K562 (cell line): ENCODE results near the gene BIRC3. TPM values are rescaled to one million over a fixed set of nuclear protein-coding genes. Genes with fewer than 3 reads are reported as not detected.
A peak's percentile ranks its signal among the peaks of the same experiment; 100 is the strongest.

Experiments
- AFF4 ChIP-seq: sonication (generic); formaldehyde crosslinking; IDR thresholded peaks from 2 replicates; pipeline ENCODE4 v1.8.0; 2023; ENCODE audit warnings: mild to moderate bottlenecking, missing genetic modification reagents
- BRD9 ChIP-seq: fragments of 450-650 bp; IDR thresholded peaks from 2 replicates; pipeline ENCODE4 v1.6.1; 2018; ENCODE audit warnings: low read depth; ENCODE audit not compliant: partially characterized antibody
- DNMT1 ChIP-seq: fragments of 450-650 bp; IDR thresholded peaks from 2 replicates; pipeline ENCODE4 v1.6.1; 2016; ENCODE audit warnings: antibody characterized with exemption, mild to moderate bottlenecking
- HDAC8 ChIP-seq: fragments of 450-650 bp; IDR thresholded peaks from 2 replicates; pipeline ENCODE4 v1.6.1; 2016; ENCODE audit warnings: mild to moderate bottlenecking, missing genetic modification characterization, moderate library complexity, missing compliant biosample characterization
- MLLT1 ChIP-seq, 2 experiments: fragments of 450-650 bp; IDR thresholded peaks; 2 replicates each; pipeline ENCODE4 v1.6.1; 2016
- MLX ChIP-seq, 2 experiments: fragments of 450-650 bp in 1 of 2; sonication (generic) in 1 of 2; formaldehyde crosslinking; conservative IDR thresholded peaks; 2 replicates each; pipeline versions ENCODE4 v1.4.0 to v1.8.1; 2020 to 2022; ENCODE audit warnings: mild to moderate bottlenecking in 1 of 2, missing genetic modification reagents in 1 of 2
- NCOR1 ChIP-seq: fragments of 450-650 bp; IDR thresholded peaks from 2 replicates; pipeline ENCODE4 v1.6.1; 2016; ENCODE audit warnings: mild to moderate bottlenecking, moderate library complexity
- NFIC ChIP-seq: fragments of 450-650 bp; IDR thresholded peaks from 2 replicates; pipeline ENCODE4 v1.6.1; 2017; ENCODE audit warnings: mild to moderate bottlenecking, inconsistent platforms
- PCBP1 ChIP-seq: fragments of 200-400 bp; formaldehyde crosslinking; IDR thresholded peaks from 2 replicates; pipeline ENCODE4 v1.6.1; 2018; ENCODE audit warnings: mild to moderate bottlenecking, low read depth, low read length; ENCODE audit not compliant: poor library complexity, severe bottlenecking
- SMARCE1 ChIP-seq: fragments of 450-650 bp; IDR thresholded peaks from 2 replicates; pipeline ENCODE4 v1.7.1; 2016; ENCODE audit warnings: mild to moderate bottlenecking
- ZBTB49 ChIP-seq: sonication (generic); formaldehyde crosslinking; IDR thresholded peaks from 2 replicates; pipeline ENCODE4 v1.8.0; 2022; ENCODE audit warnings: missing genetic modification reagents, mild to moderate bottlenecking, borderline replicate concordance
- ZNF431 ChIP-seq: sonication (generic); formaldehyde crosslinking; IDR thresholded peaks from 2 replicates; pipeline ENCODE4 v1.8.0; 2022; ENCODE audit warnings: mild to moderate bottlenecking, missing genetic modification reagents
- polyA plus RNA-seq, 8 experiments: library from polyadenylated mRNA; depleted of rRNA in 4 of 8; stranded (reverse) in 5 of 8; unstranded in 3 of 8; fragments of >200 nt; fragmentation: Nextera tagmentation in 2 of 8; fragmentation: Illumina TruSeq in 1 of 8; extraction: Ambion mirVana in 2 of 8; extraction: Trizol in 1 of 8; gene quantifications; 2 replicates each; pipeline versions ENCODE4 v1.2.1 to v1.2.3, GENCODE V29; 2011 to 2014; ENCODE audit warnings: inconsistent platforms in 1 of 8, missing spikeins in 1 of 8
- total RNA-seq, 7 experiments: library from RNA; depleted of rRNA in 6 of 7; stranded (reverse); fragments of >200 nt in 6 of 7; fragmentation: Illumina TruSeq in 2 of 7; extraction: Trizol in 2 of 7; gene quantifications; 2 replicates each; pipeline versions ENCODE4 v1.2.1 to v1.2.3, GENCODE V29; 2011 to 2021; ENCODE audit warnings: low replicate concordance in 1 of 7
- TF ChIP-seq, protein P1 (sequence below): sonication (generic); formaldehyde crosslinking; IDR thresholded peaks from 2 replicates; pipeline ENCODE4 v1.8.0; 2023; ENCODE audit warnings: missing genetic modification reagents, mild to moderate bottlenecking, borderline replicate concordance

Gene BIRC3
- total and polyA plus RNA-seq, 9 of the 15 experiments (the other 6 are each of a cell fraction or from before 2014, with no cell fraction given) = 0.08 to 0.42 (median 0.18) TPM

DNA sequence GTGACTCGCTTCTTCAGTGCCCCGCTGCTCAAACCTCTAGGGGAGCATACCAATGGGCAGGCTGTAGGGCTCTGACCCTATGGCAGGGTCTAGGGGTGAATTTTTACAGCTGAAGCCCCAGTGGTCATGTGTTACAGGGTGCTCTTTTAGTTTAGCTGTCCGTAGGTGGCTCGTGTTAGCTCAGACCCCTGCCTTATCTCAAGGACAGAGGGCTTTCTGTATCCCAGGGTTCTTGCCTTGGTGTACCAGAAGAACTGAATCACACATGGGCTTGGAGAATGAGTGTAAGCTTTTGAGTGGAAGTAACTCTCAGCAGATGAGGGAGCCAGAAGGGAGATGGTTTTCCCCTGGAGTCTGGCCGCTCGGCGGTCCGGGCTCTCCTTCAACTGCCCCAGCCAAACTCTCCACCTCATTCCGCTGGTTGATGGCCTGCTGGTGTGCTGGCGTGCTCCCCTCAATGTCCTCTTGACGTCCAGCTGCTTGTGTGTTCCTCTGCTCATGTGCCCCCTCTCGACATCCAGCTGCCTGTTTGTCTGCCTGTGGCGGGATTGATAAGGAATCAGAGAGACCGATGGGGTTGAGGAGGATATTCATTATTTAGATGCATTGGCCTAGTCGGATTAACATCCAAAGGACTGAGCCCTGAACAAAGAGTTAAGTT is 67.3 kb downstream of the BIRC3 start (continued):
- TF ChIP-seq ZBTB49 (no peak), MLX (CRISPR knock-in tag; conservative IDR thresholded peaks at IDR 0.05) (no peak), SMARCE1 (no peak), PCBP1 (no peak), NFIC (peak; percentile 53), DNMT1 (no peak), BRD9 (peak; percentile 40), AFF4 (no peak), HDAC8 (no peak), ZNF431 (CRISPR knock-in tag) (no peak), MLLT1 (IDR thresholded peaks at IDR 0.05) (0 out of 4 replicates have a peak, but pooled peaks of 1 of the 2 experiments have one; percentile 33), NCOR1 (no peak)
- TF ChIP-seq, protein P1, sequence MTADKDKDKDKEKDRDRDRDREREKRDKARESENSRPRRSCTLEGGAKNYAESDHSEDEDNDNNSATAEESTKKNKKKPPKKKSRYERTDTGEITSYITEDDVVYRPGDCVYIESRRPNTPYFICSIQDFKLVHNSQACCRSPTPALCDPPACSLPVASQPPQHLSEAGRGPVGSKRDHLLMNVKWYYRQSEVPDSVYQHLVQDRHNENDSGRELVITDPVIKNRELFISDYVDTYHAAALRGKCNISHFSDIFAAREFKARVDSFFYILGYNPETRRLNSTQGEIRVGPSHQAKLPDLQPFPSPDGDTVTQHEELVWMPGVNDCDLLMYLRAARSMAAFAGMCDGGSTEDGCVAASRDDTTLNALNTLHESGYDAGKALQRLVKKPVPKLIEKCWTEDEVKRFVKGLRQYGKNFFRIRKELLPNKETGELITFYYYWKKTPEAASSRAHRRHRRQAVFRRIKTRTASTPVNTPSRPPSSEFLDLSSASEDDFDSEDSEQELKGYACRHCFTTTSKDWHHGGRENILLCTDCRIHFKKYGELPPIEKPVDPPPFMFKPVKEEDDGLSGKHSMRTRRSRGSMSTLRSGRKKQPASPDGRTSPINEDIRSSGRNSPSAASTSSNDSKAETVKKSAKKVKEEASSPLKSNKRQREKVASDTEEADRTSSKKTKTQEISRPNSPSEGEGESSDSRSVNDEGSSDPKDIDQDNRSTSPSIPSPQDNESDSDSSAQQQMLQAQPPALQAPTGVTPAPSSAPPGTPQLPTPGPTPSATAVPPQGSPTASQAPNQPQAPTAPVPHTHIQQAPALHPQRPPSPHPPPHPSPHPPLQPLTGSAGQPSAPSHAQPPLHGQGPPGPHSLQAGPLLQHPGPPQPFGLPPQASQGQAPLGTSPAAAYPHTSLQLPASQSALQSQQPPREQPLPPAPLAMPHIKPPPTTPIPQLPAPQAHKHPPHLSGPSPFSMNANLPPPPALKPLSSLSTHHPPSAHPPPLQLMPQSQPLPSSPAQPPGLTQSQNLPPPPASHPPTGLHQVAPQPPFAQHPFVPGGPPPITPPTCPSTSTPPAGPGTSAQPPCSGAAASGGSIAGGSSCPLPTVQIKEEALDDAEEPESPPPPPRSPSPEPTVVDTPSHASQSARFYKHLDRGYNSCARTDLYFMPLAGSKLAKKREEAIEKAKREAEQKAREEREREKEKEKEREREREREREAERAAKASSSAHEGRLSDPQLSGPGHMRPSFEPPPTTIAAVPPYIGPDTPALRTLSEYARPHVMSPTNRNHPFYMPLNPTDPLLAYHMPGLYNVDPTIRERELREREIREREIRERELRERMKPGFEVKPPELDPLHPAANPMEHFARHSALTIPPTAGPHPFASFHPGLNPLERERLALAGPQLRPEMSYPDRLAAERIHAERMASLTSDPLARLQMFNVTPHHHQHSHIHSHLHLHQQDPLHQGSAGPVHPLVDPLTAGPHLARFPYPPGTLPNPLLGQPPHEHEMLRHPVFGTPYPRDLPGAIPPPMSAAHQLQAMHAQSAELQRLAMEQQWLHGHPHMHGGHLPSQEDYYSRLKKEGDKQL (CRISPR knock-in tag) = no peak
